ENCODE data around the gene PRKCH.
A peak's percentile ranks its signal among the peaks of the same experiment; 100 is the strongest.
"Not testable (repeated sequence)": the region's sequence is repeated elsewhere in the genome, so short reads cannot be mapped to it uniquely, and the experiment has no call there.

PRKCH gene

DNA sequence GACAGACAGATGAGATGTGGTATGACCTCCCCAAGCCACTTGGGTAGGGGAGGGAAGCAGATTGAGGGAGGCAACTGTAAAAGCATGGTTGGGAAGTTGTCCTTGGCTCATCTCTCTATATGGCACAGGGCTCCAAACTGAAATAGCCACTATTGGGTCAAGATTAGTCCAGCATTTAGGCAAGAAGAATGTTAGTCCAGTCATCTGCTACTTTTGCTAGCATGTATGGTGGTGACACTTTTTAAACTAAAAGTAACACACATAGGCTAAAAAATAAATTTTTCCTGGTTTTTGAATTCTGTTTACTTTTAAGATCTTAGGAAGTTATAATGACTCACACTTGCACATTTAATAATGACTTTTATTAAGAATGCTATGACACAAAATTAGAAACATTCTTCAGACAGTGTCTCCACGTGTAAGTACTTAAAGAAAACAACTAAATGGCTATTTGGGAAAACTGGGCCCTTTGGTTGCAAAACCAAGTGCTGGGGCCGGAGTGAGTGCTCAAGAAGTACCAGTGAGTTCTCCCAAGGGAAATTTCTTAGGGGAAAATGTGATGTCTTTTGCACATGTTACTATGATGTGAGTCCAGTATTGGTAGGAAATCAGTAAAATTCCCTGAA lies 194.9 kb downstream of the PRKCH start:
- no peak for DNase-seq (ENCODE audit: low read depth)

DNA sequence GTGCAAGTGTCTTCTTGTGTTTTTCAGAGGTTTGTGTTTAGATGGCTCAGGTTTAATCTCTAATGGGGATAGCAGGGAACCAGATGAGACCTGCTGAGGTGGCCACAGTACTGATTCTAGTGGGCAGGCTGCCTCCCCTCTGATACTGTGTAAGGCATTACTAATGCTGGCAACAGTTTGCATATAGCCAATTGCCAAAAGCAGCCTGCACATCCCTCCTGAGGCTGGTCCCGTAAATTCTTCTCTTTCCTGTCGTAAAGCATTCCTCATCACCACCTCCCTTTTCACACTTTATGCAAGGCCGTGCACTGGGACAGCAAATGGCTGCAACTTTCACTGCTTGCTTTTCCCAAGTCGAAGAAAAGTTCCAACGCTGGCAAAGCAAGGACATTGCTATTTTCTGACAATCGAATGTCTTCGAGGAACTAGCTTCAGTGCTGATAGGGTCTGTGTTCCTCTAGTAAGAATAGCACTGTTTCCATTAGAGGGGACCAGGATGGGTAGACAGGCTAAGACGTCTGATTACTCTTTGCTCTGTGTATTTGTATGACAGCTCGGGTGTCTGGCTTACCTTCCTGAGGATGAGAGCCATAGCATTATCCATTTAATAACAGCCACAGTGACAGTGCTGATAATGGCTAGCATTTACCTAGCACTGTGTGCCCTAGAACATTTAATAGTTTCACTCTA lies 195.7 kb downstream of the PRKCH start:
- DNase-seq (ENCODE audit: low read depth), result no peak

DNA sequence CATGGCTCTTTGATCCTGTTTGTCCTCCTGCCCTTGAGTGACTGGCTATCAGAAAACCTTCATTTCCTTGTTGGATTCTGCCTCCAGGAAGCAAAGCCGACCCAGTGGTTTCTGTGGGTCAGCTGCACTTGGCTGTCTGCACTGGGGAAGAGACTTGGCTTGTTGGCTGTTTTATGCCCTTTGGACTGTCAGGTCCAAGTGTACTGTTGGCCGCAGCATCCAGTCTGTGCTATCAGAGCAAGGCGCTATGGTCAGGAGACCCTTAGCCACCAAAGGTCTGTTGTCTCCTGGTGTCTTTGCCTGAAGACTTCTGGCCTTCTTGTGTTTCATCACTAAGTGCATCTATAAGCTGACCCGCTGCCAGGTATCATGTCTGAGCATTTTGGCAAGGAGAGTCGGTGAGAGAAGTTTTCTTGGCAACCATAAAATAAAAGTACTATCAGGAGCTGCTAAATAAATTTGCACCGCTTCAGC lies 196.6 kb downstream of the PRKCH start:
- no peak for DNase-seq (ENCODE audit: low read depth)

DNA sequence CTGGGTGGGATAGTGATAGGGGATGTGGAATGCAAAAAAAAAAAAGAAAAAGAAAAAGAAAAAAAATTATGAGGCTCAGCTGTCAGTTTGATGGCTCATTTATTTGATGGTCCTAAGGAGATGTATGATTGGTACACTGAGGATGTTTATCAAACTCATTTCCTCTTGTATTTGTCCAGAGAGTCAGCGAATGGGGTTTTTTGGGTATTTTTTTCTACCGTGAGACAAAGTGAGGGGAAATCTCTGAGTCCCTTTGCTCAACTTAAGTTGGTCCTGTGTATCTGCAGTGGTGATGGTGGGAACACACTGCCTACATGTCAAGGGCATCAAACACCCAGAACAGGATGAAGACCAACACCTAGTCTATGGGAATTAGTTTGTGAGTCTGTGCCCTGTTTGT lies 197.0 kb downstream of the PRKCH start:
- DNase-seq (ENCODE audit: low read depth), result no peak

DNA sequence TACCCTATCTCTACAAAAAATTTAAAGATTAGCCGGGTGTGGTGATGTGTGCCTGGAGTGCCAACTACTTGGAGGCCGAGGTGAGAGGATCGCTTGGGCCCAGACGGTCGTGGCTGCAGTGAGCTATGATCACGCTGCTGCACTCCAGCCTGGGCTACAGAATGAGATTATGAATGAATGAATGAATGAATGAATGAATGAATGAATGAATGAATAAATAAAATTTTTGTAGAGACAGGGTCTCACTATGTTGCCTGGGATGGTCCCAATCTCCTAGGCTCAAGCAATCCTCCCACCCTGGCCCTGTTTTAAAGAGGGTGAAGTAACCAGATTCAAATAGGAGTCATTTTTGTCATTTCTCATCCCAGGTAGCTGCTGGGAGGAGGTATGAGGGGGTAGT lies 197.7 kb downstream of the PRKCH start:
- DNase-seq (ENCODE audit: low read depth), result no peak

DNA sequence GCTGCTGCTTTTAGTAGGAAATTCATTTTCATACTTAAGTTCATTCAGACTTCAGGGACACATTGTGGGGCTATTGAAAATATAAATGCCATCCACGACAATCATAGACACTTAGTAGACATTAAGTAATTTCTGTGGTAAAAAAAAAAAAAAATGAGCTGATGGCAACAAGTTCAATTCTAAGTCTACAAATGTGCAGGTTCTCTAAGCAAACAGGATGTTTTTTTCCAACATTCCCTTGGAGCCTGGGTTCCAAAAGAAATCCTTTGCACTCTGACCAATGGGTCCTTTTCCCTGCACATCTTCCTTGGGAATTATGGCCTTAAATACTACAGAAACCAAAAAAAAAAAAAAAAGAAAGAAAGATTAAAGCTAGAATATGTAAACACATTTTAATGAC lies 198.4 kb downstream of the PRKCH start:
- DNase-seq (ENCODE audit: low read depth), result no peak

DNA sequence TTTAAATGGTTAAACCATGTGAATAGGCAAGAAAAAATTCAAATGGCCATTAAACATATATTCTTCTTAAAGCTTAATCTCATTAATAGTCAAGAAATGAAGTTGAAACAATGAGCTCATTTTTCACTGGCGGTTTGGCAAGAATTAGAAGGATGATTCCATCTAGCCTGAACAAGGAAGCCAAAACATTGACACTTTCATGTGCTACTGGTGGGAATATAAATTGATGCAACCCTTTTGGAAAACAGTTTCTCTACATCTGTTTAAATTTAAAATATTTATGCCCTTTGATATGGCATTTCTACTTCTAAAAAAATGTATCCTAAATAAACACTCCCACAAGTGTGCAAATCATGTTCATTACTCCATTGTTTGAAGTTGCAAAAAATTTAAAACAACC lies 199.2 kb downstream of the PRKCH start:
- no peak for DNase-seq (ENCODE audit: low read depth)

DNA sequence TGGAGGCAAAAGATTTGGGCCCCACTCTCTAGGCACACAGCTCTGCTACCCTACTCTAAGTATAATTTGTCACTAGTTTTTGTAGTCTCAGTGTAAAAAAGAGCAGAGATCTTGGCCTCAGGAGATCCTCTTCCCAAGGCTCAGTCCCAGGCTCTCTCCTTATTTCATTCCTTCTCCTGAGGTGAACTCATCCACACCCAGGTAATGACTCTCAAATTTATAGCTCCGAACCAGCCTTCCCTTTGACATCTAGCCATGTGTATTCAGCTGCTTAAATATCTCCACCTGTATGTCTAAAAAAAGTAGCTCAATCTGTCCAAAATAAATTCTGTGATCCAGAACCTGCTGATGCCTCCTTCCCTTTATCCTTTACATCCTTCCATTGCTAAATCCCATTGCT lies 200.4 kb downstream of the PRKCH start:
- DNase-seq (ENCODE audit: low read depth), result no peak

DNA sequence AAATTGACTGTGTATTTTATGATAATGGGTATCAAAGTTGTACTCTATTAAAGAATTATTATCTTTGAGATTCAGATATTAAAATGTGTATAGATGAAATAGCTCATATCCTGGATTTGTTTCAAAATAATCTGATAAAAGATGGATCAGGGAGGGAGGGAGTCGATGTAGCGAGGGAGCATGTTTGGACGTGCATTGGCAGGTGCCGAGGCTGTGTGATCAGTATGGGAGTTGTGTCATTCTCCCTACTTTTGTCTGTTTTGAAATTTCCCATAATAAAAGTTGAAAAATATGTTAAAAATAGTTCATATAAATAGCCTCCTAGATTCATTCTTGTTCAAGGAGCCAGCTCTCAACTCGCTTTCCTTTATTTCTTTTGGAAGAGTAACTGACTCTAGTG lies 202.4 kb downstream of the PRKCH start:
- no peak for DNase-seq (ENCODE audit: low read depth)

DNA sequence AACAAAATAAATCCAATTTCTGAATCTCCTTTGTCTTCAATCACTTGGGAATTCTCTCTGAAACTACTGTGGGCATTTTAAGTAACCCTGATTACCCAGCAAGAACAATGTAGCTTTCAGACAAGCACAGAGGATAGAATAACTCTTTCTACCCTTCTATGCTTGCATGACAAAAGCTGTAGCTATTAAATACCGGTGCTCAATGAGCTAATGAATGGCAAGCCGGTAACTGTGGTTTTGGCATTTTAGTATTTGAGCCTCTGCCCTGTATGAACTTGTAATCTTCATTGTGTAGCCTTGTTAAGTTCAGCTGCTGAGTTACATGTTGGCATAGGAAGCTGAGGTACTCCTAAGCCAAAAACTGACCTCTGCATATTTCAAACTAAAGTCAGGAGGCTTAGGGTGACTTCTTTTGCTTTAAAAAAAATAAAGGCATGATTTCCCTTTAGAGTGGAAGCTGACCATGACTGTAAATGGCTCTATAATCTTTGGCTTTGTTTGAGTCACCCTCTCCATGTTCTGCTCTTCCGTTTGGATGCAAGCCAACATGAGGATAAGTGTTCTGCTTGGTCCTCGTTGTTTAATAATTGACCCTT lies 202.9 kb downstream of the PRKCH start:
- no peak for DNase-seq (ENCODE audit: low read depth)

DNA sequence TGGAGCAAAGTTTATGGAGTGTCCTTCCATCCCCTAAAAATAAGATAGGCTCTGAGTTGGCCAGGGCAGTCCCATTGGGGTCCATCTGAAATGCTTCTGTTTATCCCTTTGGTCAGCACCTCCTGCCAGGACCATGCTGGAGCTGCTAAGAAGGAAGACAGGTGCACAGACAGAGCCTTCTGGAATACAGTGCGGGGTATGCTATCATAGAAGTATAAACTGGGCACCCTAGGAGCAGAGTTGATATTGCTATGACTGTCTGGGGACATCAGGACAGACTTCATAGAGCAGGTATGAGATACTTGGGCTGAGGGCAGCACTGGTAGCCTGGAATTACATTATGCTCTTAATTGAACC lies 203.5 kb downstream of the PRKCH start:
- no peak for DNase-seq (ENCODE audit: low read depth)

DNA sequence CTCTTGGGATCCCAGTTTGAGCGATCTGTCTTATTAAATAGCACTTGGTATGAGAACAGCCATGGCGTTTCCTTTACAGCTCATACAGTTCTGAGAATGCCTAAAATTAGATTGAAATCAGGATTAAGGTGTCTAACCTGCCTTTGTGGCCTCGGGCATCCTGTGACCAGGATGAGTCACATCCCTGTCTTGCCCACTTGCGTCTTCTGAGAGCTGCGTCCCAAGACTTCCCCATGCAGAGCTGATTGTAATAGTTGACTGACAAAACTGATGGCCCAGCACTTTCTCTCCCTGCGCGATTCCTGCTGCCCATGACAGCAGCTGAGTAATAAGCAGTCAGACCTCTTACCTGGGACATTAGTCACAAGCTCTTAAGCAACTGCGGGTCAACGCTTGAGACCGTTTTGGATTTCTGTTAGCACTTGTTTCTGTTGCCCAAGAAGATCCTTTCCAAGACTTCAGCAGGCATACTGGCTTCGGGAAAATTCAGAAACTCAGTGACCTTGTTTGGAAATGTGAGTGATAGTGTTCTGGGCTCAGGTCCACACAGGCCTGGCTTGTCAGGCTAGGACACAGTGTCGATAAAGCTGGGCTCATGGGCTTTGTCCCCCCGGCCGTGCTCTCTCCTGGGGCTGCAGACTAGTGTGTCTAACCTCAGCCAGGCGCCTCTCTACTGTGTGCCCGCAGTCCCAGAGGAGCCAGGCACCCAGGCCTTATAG lies 204.1 kb downstream of the PRKCH start:
- DNase-seq (ENCODE audit: low read depth), result peak; percentile 58

DNA sequence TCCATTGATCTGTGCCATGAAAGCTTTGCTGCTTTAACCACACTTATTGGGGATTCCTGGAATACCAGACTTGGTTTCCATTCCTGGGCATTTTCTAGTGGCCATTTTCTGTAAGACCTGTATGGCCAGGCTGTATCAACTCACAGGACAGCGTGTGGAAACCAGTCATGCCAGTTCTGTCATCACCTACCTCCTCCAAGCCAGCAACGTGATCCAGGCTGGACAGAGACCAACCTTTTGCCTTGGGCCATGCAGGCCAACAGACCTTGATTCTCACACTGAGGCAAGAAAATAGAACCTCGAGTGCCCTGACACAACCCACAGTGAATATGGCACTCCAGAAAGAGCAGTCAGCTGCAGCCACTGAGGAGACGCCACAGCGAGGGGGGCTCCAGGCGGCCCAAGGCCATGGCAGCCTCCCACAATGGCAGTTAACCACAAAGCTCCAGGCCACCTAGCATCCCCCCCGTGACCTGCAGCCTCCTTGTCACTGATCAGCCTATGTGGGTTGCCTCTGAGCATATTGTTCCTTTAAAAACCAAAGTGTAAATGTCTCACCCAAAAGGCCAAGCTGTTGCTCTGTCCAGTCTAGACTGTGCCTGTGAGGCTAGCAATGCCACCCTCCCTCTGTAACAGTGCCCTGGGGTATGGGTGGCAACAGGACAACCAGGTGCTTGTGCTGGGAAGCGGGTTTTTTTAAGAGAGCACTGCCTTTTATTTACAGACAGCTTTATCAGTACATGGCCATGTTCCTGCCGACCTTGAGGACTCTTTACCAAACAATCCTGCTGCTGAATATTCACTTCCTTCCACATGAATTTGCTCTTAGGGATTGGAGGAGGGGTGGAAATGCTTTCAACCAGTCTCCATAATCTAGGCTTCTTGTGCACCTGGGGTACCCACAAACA lies 205.3 kb downstream of the PRKCH start:
- no peak for DNase-seq (ENCODE audit: low read depth)

DNA sequence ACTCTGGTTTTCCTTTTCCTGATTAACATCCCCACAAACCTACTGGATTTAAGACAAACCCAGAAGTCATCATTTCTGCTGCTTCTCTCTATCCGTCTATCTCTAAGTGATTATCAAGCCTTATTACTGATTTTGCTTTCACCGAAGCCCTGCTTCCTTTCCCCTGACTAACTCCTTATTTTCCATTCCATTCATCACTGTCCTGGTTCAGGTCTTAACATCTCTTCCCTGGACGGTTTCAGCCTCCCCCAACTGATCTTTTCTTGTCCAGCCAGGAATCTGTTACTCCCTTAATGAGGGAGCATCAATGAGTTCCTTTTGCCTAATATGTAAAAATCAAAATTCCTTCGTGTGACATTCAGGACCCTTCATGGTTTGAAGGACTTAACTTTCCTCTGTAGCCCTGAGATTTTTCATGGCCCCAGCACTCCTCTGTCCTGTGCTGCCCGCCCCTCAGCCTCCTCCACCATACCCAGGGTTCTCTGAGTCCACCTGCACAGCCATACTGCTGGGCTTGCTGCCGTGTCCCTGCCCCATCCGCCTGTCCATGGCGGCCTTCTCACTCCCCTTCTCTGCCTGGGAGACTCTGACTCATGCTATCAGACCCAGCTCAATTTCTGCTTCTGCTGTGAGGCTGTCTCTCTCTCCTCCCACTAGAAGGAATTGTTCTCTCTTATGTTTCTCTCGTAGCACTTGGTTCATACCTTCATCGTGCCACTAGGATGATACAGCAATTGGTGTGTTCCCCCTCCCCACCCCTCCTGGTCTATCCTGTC lies 206.1 kb downstream of the PRKCH start:
- DNase-seq (ENCODE audit: low read depth), result no peak

DNA sequence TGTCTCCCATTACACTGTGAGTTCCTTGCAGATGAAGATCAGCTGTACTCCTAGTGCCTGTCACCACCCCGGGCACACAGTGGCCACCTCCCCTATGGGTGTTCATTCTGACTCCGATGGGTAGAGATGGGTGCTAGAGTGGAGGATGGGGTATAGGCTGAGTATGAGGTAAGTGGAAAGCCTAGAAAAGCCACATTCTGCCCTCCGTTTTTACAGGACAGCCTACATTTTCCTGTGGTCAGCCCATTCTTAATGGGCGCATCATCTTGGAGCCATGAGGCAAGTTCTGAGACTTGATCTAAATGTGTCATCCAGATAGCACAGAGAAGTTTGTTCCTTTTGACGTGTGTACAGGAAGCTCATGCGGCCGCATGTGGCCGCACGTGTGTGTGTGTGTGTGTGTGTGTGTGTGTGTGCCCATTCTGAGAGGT lies 207.2 kb downstream of the PRKCH start:
- no peak for DNase-seq (ENCODE audit: low read depth)

DNA sequence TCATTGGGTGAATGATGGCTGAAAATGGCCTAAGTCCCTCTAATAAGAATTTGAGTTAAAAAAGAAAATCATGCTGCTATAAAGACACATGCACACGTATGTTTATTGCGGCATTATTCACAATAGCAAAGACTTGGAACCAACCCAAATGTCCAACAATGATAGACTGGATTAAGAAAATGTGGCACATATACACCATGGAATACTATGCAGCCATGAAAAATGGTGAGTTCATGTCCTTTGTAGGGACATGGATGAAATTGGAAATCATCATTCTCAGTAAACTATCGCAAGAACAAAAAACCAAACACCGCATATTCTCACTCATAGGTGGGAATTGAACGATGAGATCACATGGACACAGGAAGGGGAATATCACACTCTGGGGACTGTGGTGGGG lies 208.0 kb downstream of the PRKCH start:
- DNase-seq (ENCODE audit: low read depth), result not testable (repeated sequence)

DNA sequence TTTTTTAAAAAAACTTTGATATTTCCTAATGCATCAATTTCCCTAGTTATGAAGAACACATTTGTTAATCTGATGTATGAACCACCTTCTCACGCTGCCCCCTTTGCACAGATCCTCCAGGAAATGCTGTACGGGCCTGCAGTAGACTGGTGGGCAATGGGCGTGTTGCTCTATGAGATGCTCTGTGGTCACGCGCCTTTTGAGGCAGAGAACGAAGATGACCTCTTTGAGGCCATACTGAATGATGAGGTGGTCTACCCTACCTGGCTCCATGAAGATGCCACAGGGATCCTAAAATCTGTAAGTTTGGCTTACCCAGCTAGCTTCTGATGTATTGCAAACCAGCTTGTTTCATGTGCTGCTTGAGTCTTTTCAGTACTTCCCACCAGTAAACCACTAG lies 208.9 kb downstream of the PRKCH start:
- DNase-seq (ENCODE audit: low read depth), result no peak

DNA sequence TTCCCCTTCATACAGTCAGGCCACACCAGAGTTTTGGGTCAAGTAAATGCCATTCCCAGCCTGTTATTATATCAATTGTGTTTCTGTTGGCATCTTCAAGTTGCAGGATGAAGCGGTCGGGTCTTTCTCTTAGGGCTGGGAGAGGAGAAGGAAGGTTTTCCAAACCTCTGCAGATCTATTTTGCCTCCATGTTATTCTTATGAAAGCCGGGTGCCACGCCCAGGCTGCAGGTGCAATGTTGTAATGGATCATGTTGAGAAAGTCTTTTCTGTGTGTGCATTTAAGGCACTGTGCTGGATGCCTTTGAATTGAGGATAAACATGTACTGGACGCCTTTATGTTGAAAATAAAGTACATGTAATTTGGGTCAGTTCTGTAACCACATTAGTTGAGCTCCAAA lies 209.5 kb downstream of the PRKCH start:
- DNase-seq (ENCODE audit: low read depth), result no peak

DNA sequence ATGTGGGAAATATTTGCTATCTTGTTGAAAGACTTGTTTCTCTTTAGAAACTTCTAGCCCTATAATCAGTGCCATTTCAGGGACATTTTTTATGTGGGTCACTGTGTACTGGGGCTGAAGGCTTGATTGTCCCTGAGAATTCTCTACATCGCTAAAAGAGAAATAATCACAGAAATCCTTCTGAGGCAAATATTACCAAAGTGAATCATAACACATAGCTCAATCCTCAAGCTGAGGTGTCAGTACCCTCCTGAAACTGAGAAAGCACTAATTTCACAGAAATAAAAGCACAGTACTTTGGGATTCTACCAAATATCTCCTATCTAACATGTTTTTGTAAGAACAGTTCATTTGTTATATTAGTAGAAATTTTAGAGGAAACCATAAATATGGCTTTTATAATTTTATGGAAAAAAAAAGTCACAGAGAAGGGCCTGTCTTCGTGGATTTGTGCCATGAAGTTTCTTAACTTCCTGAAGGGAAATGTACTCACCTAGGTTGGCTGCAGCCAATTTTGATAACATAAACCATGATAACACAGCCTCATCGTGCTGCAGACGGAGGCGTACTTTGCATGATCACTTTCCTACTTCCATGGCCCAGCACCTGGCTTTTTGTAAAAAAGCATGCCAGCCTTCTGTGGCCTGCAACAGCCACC lies 210.2 kb downstream of the PRKCH start:
- DNase-seq (ENCODE audit: low read depth), result no peak

DNA sequence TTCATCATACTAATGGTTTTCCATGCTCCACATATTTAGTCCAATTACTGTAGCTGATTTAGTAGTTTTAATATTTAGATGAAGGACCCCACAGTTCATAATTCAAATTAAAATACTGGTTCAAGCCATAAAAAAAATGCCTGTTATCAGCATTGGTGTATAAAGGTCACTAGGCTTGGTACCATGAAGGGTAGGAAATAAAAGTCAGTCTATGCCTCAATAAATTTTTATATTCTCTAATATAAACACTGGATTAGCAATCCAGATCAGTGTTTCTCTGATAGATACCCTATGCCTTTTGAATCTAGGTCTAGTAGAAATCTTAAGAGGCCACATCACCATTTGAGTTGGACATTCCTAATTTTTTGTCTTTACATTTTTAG lies 210.7 kb downstream of the PRKCH start:
- DNase-seq (ENCODE audit: low read depth), result no peak

DNA sequence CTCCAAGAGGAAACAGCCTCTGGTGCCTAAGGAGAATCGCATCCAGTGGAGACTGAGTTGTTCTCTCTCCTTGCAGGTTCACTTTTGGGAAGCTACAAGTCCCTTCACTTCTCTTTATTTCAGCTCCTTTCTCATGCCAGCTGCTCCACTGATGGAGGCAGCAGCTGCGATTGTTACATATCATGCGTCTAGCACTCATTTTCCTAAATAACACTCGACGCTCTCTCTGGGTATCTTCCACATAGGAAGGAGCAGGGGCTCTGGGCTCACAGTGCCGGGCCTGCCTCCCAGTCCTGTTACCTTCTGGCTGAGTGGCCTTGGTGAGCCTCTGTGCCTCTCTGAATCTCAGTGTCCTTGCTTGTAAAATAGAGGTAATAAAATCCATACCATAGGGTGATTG lies 211.4 kb downstream of the PRKCH start:
- no peak for DNase-seq (ENCODE audit: low read depth)

Data from activated T-helper 9 cell treated with anti-CD3 and anti-CD28 coated beads, Interleukin-2, amount 50 U/mL, for 16 hours (primary cell).